K562 (cell line): Measurements from ENCODE around the gene CREG1. TPM values are rescaled to one million over a fixed set of nuclear protein-coding genes. Genes with fewer than 3 reads are reported as not detected.

Experiments
- ATAC-seq: fragments of 200-7000 bp; cut with Tn5 transposase; 3 replicates; pipeline ENCODE4 v1.9.1; 2020; ENCODE audit warnings: moderate library complexity
- BruUV-seq: library from RNA; stranded (reverse); fragments of 400-500 nt; replicated peaks from 2 replicates; lab custom pipeline; 2021; lab: Mats Ljungman, UMichigan
- CTCF ChIA-PET: fragments of 300-600 bp; formaldehyde crosslinking; extraction: SDS; loops from one replicate; lab custom pipeline; 2021; ENCODE audit warnings: low intra/inter-chr PET ratio; lab: Yijun Ruan, JAX
- POLR2A ChIA-PET: fragments of 300-600, 350-650 bp; sonication (Branson Sonifier 250); formaldehyde crosslinking; extraction: SDS; loops from one replicate; lab custom pipeline; 2021; ENCODE audit warnings: antibody characterized with exemption, inconsistent platforms; lab: Yijun Ruan, JAX
- DNase-seq, 4 experiments: peaks; one replicate each; pipeline versions ENCODE4 v3.0.0 to v3.0.0-alpha.2; 2011 to 2018; ENCODE audit warnings: low spot score in 3 of 4, mixed read lengths in 3 of 4; ENCODE audit errors: extremely low read depth in 1 of 4
- FAIRE-seq: peaks from 2 replicates; lab custom pipeline; 2011; peaks lifted over from hg19 to GRCh38; lab: Jason Lieb, UNC
- H2AFZ ChIP-seq: 2 replicates; pipeline ENCODE4 v1.6.0; 2011; ENCODE audit warnings: low read depth, low read length, control low read depth, inconsistent platforms
- H3K27ac ChIP-seq: fragments of 200-600 bp; 3 replicates; pipeline ENCODE4 v1.8.0; 2011; ENCODE audit warnings: low read depth, mild to moderate bottlenecking, control low read depth, inconsistent platforms, low read length, moderate library complexity, mixed read lengths; ENCODE audit errors: extremely low read depth
- H3K27me3 ChIP-seq, 2 experiments: fragments of 300-600 bp in 1 of 2; 2 replicates in 1 of 2; 3 replicates in 1 of 2; pipeline versions ENCODE4 v1.6.0 to v1.8.0; 2011; ENCODE audit warnings: inconsistent platforms in 2 of 2, low read length in 2 of 2, mild to moderate bottlenecking in 1 of 2, mixed read lengths in 1 of 2, moderate library complexity in 1 of 2; ENCODE audit not compliant: control insufficient read depth in 2 of 2, insufficient read depth in 2 of 2
- H3K36me3 ChIP-seq: fragments of 300-600 bp; 3 replicates; pipeline ENCODE4 v1.8.0; 2011; ENCODE audit warnings: mild to moderate bottlenecking, low read length, inconsistent platforms; ENCODE audit not compliant: control insufficient read depth, insufficient read depth
- H3K4me1 ChIP-seq, 2 experiments: fragments of 200-600 bp in 1 of 2; replicated peaks in 1 of 2; 2 replicates in 1 of 2; 3 replicates in 1 of 2; pipeline versions ENCODE4 v1.5.1 to v1.8.0; 2011; ENCODE audit warnings: inconsistent platforms in 2 of 2, low read length in 2 of 2, mild to moderate bottlenecking in 1 of 2, mixed read lengths in 1 of 2, moderate library complexity in 1 of 2; ENCODE audit not compliant: control insufficient read depth in 2 of 2, insufficient read depth in 2 of 2
- H3K4me2 ChIP-seq: 2 replicates; pipeline ENCODE4 v1.6.1; 2011; ENCODE audit warnings: low read length, control low read depth, inconsistent platforms, mixed read lengths; ENCODE audit not compliant: insufficient read depth
- H3K4me3 ChIP-seq: fragments of 200-600 bp; sonication (generic), shearing (Covaris generic); 2 replicates; pipeline ENCODE4 v1.5.1; 2016; ENCODE audit warnings: control low read depth, inconsistent platforms
- H3K79me2 ChIP-seq: fragments of 200-600 bp; 3 replicates; pipeline ENCODE4 v1.8.0; 2011; ENCODE audit warnings: low read length, inconsistent platforms; ENCODE audit not compliant: control insufficient read depth, insufficient read depth
- H3K9ac ChIP-seq, 2 experiments: 2 replicates each; pipeline versions ENCODE4 v1.6.0 to v1.6.1; 2011; ENCODE audit warnings: low read depth in 2 of 2, low read length in 2 of 2, control low read depth in 1 of 2, inconsistent platforms in 1 of 2, mild to moderate bottlenecking in 1 of 2, mixed read lengths in 1 of 2; ENCODE audit not compliant: insufficient read depth in 1 of 2
- H3K9me1 ChIP-seq: one replicate; pipeline ENCODE4 v1.6.0; 2011; ENCODE audit warnings: inconsistent platforms, mild to moderate bottlenecking, low read length, moderate library complexity; ENCODE audit not compliant: control insufficient read depth, insufficient read depth
- H3K9me3 ChIP-seq: replicated peaks from 2 replicates; pipeline ENCODE4 v1.5.1; 2011; ENCODE audit warnings: low read depth, low read length, inconsistent platforms; ENCODE audit not compliant: control insufficient read depth, insufficient read depth
- H4K20me1 ChIP-seq: replicated peaks from 2 replicates; pipeline ENCODE4 v1.6.1; 2011; ENCODE audit warnings: low read length, inconsistent platforms, mixed read lengths; ENCODE audit not compliant: control insufficient read depth, insufficient read depth
- BMI1 ChIP-seq: fragments of 150-350 bp; IDR thresholded peaks from 2 replicates; pipeline ENCODE4 v1.6.1; 2014; ENCODE audit warnings: low read length
- IRF2 ChIP-seq: sonication (generic); formaldehyde crosslinking; IDR thresholded peaks from 2 replicates; pipeline ENCODE4 v1.8.1; 2022; ENCODE audit warnings: mild to moderate bottlenecking, missing genetic modification reagents
- PKNOX1 ChIP-seq: fragments of 450-650 bp; IDR thresholded peaks from 2 replicates; pipeline ENCODE4 v1.6.1; 2016
- RFX5 ChIP-seq: IDR thresholded peaks from 2 replicates; pipeline ENCODE4 v1.6.1; 2011; ENCODE audit warnings: low read depth, mild to moderate bottlenecking, improper control_type of control experiment, low read length
- ZBTB1 ChIP-seq: sonication (generic); formaldehyde crosslinking; IDR thresholded peaks from 2 replicates; pipeline ENCODE4 v1.8.1; 2023; ENCODE audit warnings: missing genetic modification reagents, low read depth, mild to moderate bottlenecking, borderline replicate concordance
- ZNF347 ChIP-seq: fragments of 450-650 bp; formaldehyde crosslinking; IDR thresholded peaks from 2 replicates; pipeline ENCODE4 v1.4.0; 2020; ENCODE audit warnings: low read depth, mild to moderate bottlenecking, moderate library complexity
- ZNF431 ChIP-seq: sonication (generic); formaldehyde crosslinking; IDR thresholded peaks from 2 replicates; pipeline ENCODE4 v1.8.0; 2022; ENCODE audit warnings: mild to moderate bottlenecking, missing genetic modification reagents
- ZNF586 ChIP-seq: fragments of 450-650 bp; formaldehyde crosslinking; conservative IDR thresholded peaks from 2 replicates; pipeline ENCODE4 v1.4.0; 2020; ENCODE audit warnings: mild to moderate bottlenecking, moderate library complexity
- WGBS: fragments of 100-300 bp; shearing (Covaris generic); methylation state at CpG from one replicate; pipeline ENCODE4 v1.1.6; 2016; ENCODE audit warnings: low coverage, mixed read lengths; ENCODE audit not compliant: insufficient coverage; ENCODE audit errors: missing lambda C conversion rate; 5-methylcytosine and 5-hydroxymethylcytosine counted together
- in situ Hi-C: fragments of 300-500 bp; cut with MboI; formaldehyde crosslinking; loops from 4 replicates; pipeline ENCODE4 v1.15.0; 2018; ENCODE audit warnings: inconsistent platforms, mixed read lengths
- intact Hi-C: fragments of 100-400 bp; cut with micrococcal nuclease; formaldehyde crosslinking; loops from 2 replicates; pipeline ENCODE4 v1.14.2; 2022
- polyA plus RNA-seq, 8 experiments: library from polyadenylated mRNA; depleted of rRNA in 4 of 8; stranded (reverse) in 5 of 8; unstranded in 3 of 8; fragments of >200 nt; fragmentation: Nextera tagmentation in 2 of 8; fragmentation: Illumina TruSeq in 1 of 8; extraction: Ambion mirVana in 2 of 8; extraction: Trizol in 1 of 8; gene quantifications; 2 replicates each; pipeline versions ENCODE4 v1.2.1 to v1.2.3, GENCODE V29; 2011 to 2014; ENCODE audit warnings: inconsistent platforms in 1 of 8, missing spikeins in 1 of 8
- total RNA-seq, 7 experiments: library from RNA; depleted of rRNA in 6 of 7; stranded (reverse); fragments of >200 nt in 6 of 7; fragmentation: Illumina TruSeq in 2 of 7; extraction: Trizol in 2 of 7; gene quantifications; 2 replicates each; pipeline versions ENCODE4 v1.2.1 to v1.2.3, GENCODE V29; 2011 to 2021; ENCODE audit warnings: low replicate concordance in 1 of 7

The CREG1 gene
- total and polyA plus RNA-seq, 9 of the 15 experiments (the other 6 are each of a cell fraction or from before 2014, with no cell fraction given): 45.7 to 272 (median 161) TPM

DNA sequence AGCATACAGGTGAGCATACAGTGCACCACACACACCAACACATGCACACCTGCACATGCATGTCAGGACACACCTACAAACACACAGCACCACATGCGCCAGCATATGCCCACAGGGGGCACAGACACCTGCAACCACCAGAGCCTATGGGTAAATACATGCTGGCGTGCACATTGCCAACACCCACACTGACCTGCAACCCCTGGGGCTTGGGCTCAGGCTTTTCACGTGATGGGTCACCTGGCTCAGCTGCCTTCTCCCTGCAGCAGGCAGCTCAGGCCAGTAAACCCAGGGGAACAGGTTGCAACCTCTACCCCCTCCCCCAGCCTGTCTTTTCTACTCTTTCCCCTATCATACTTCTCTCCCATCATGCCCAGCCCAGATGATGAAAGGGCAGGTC, 43.3 kb downstream of the CREG1 start:
- FAIRE-seq: no peak
- Histone ChIP-seq H3K4me1 (no peaks in the 10 kb centered on the region), H3K9me3 (no peaks in the 10 kb centered on the region), H3K9ac (no peak overlapping the region), H3K27me3 (peaks cover 29 to 35% of the 10 kb centered on the region in 2 experiments), H3K4me3 (no peak overlapping the region), H3K4me2 (no peak overlapping the region), H2AFZ (no peak overlapping the region), H3K36me3 (no peaks in the 10 kb centered on the region), H3K9me1 (no peaks in the 10 kb centered on the region), H3K79me2 (no peaks in the 10 kb centered on the region), H3K27ac (no peak overlapping the region), H4K20me1 (no peaks in the 10 kb centered on the region)
- ATAC-seq: no peak; the same call in 2 of the 3 replicates
- DNase-seq: peak in 1 of 4 experiments; percentile 5
- no TSS peak for BruUV-seq
- POLR2A ChIA-PET: interaction anchor here (0.6 to 1.2 kb wide), 3 partner anchors 12 to 348 kb away, joined by 3 read pairs; no protein-coding TSS in a partner anchor
- TF ChIP-seq RFX5 (no peak), PKNOX1 (peak; percentile 24; the same call in 1 of the 2 replicates), IRF2 (CRISPR knock-in tag) (no peak)
- WGBS: 10% methylated on average over 3 of the region's 3 CpGs
- CTCF ChIA-PET: no interaction called here
- in situ Hi-C loops: no loop called here
- intact Hi-C loops: no loop called here

DNA sequence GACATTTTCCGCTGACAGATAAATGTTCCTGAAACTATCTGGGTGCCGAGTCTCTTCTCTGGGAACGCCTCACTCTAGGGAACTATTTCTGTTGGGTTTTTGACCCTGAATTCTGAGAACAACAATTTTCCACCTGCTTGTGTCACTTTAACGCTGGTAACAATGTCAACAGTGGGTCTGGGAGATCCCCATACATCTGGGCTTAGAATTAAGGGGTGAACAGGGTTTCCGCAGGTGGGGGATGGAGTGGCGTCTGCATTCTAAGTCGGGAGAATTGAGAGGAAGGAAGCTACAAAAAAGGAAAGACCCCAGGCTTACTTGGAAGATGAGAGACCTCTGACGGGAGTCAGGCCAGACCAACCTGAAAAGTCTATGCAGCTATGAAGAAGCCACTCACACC, 44.0 kb downstream of the CREG1 start:
- H3K36me3 ChIP-seq: no peaks in the 10 kb centered on the region
- no peaks in the 10 kb centered on the region for H3K79me2 ChIP-seq
- H3K9me3 ChIP-seq: no peaks in the 10 kb centered on the region
- in situ Hi-C loops (no loop called here), intact Hi-C loops (no loop called here)
- ChIA-PET POLR2A (interaction anchor here (1.0 to 2.0 kb wide), 3 partner anchors 8 to 32 kb away, joined by 3 to 5 read pairs (median 3); partner anchors contain the start of gene CD247), CTCF (no interaction called here)
- H3K4me2 ChIP-seq: no peak overlapping the region
- TF ChIP-seq ZBTB1 (CRISPR knock-in tag) (no peak), ZNF431 (CRISPR knock-in tag) (no peak), ZNF347 (CRISPR knock-in tag) (no peak), ZNF586 (no peak), BMI1 (0 out of 2 replicates have a peak, but pooled peaks have one; percentile 33)
- H4K20me1 ChIP-seq: no peaks in the 10 kb centered on the region
- no peak overlapping the region for H3K27ac ChIP-seq
- BruUV-seq: no TSS peak
- H2AFZ ChIP-seq: no peak overlapping the region
- peaks cover 31 to 36% of the 10 kb centered on the region in 2 experiments for H3K27me3 ChIP-seq
- DNase-seq (peak in 1 of 4 experiments; percentile 4), FAIRE-seq (no peak), ATAC-seq (no peak)
- H3K9ac ChIP-seq: no peak overlapping the region
- H3K4me1 ChIP-seq: no peaks in the 10 kb centered on the region
- no peak overlapping the region for H3K4me3 ChIP-seq
- peaks cover under 1% of the 10 kb centered on the region for H3K9me1 ChIP-seq
- 8% methylated on average over 8 of the region's 8 CpGs for WGBS
